ENCODE results near the gene SMIM17. TPM values are rescaled to one million over a fixed set of nuclear protein-coding genes. Genes with fewer than 3 reads are reported as not detected.

The SMIM17 gene
- polyA plus RNA-seq, 6 donors from 2014 or later, result 0.30 TPM; not detected in 5

GRCh38 chr19:56617531-56617930 lies 25.4 kb upstream of the SMIM17 start:
- Mint-ChIP-seq H3K4me1 (peaks cover 6 to 20% (median 12%) of the 10 kb centered on the region in 3 donors), H3K36me3 (peaks cover 60 to 82% of the 10 kb centered on the region in 2 donors), H3K4me3 (no peak overlapping the region), H3K27ac (no peak overlapping the region), H3K27me3 (no peaks in the 10 kb centered on the region), H3K9me3 (peaks cover 18 to 70% (median 38%) of the 10 kb centered on the region in 7 donors)
- ATAC-seq (ENCODE audit: low read depth in 2 of 2) (no peak), DNase-seq (no peak)

GRCh38 chr19:56619121-56619520 lies 23.8 kb upstream of the SMIM17 start:
- Mint-ChIP-seq H3K4me1 (peaks cover 3 to 20% (median 6%) of the 10 kb centered on the region in 3 donors), H3K27ac (peak overlapping the region in 1 of 6 donors; percentile 51), H3K36me3 (peaks cover 55 to 78% of the 10 kb centered on the region in 2 donors), H3K4me3 (peak overlapping the region in 1 of 8 donors; percentile 39), H3K27me3 (no peaks in the 10 kb centered on the region), H3K9me3 (peaks cover 9 to 66% (median 28%) of the 10 kb centered on the region in 7 donors)
- no peak for ATAC-seq (ENCODE audit: low read depth in 2 of 2)
- DNase-seq, result no peak

DNA sequence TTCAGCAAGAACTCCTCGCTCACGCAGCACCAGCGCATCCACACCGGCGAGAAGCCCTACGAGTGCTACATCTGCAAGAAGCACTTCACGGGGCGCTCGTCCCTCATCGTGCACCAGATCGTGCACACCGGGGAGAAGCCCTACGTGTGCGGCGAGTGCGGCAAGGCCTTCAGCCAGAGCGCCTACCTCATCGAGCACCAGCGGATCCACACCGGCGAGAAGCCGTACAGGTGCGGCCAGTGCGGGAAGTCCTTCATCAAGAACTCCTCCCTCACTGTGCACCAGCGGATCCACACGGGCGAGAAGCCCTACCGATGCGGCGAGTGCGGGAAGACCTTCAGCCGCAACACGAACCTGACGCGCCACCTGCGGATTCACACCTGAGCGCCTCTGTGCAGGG lies 20.6 kb upstream of the SMIM17 start:
- ATAC-seq (ENCODE audit: low read depth in 2 of 2) (no peak), DNase-seq (no peak)
- Mint-ChIP-seq H3K4me3 (no peak overlapping the region), H3K4me1 (peaks cover 6 to 9% (median 6%) of the 10 kb centered on the region in 3 donors), H3K9me3 (peaks cover 0 to 38% (median 25%) of the 10 kb centered on the region in 7 donors), H3K27me3 (no peaks in the 10 kb centered on the region), H3K27ac (no peak overlapping the region), H3K36me3 (peaks cover 24 to 68% of the 10 kb centered on the region in 2 donors)

GRCh38 chr19:56623006-56623405 lies 20.0 kb upstream of the SMIM17 start:
- H3K36me3 Mint-ChIP-seq, result peaks cover 19 to 61% of the 10 kb centered on the region in 2 donors
- DNase-seq (no peak), ATAC-seq (ENCODE audit: low read depth in 2 of 2) (no peak)
- H3K27me3 Mint-ChIP-seq, result no peaks in the 10 kb centered on the region
- H3K27ac Mint-ChIP-seq, result no peak overlapping the region
- H3K4me1 Mint-ChIP-seq, result peaks cover 5 to 6% (median 6%) of the 10 kb centered on the region in 3 donors
- H3K9me3 Mint-ChIP-seq, result peaks cover 0 to 37% (median 25%) of the 10 kb centered on the region in 7 donors
- H3K4me3 Mint-ChIP-seq, result peak overlapping the region in 1 of 8 donors; percentile 10

DNA sequence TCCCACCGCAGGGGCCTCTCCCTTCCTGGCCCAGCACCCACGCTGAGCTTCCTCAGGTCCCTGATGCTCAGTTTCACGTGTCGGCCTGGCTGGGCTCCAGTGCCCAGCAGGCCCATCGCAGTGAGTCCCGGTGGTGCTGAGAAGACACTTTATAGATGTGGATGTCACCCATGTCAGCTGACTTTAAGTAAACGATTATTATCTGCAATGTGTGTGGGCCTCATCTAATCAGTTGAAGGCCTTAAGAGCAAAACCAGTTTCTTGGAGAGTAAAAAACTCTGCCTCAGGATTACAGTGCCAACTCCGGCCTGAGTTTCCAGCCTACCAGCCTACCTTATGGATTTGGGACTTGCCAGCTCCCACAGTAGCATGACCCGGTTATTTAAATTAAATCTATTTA lies 17.3 kb upstream of the SMIM17 start:
- DNase-seq (no peak), ATAC-seq (ENCODE audit: low read depth in 2 of 2) (no peak)
- H3K27ac Mint-ChIP-seq, result no peak overlapping the region
- peaks cover 10 to 46% (median 35%) of the 10 kb centered on the region in 7 donors for H3K9me3 Mint-ChIP-seq
- peaks cover 12 to 55% of the 10 kb centered on the region in 2 donors for H3K36me3 Mint-ChIP-seq
- peaks cover 0 to 6% (median 3%) of the 10 kb centered on the region in 3 donors for H3K4me1 Mint-ChIP-seq
- H3K27me3 Mint-ChIP-seq, result no peaks in the 10 kb centered on the region
- H3K4me3 Mint-ChIP-seq, result no peak overlapping the region

GRCh38 chr19:56633021-56633420 lies 9.9 kb upstream of the SMIM17 start:
- Mint-ChIP-seq H3K4me1 (no peaks in the 10 kb centered on the region), H3K9me3 (peaks cover 10 to 78% (median 60%) of the 10 kb centered on the region in 7 donors), H3K36me3 (peaks cover 9 to 32% of the 10 kb centered on the region in 2 donors), H3K27me3 (no peaks in the 10 kb centered on the region), H3K27ac (peak overlapping the region in 1 of 6 donors; percentile 64), H3K4me3 (no peak overlapping the region)
- DNase-seq (no peak), ATAC-seq (ENCODE audit: low read depth in 2 of 2) (no peak)

DNA sequence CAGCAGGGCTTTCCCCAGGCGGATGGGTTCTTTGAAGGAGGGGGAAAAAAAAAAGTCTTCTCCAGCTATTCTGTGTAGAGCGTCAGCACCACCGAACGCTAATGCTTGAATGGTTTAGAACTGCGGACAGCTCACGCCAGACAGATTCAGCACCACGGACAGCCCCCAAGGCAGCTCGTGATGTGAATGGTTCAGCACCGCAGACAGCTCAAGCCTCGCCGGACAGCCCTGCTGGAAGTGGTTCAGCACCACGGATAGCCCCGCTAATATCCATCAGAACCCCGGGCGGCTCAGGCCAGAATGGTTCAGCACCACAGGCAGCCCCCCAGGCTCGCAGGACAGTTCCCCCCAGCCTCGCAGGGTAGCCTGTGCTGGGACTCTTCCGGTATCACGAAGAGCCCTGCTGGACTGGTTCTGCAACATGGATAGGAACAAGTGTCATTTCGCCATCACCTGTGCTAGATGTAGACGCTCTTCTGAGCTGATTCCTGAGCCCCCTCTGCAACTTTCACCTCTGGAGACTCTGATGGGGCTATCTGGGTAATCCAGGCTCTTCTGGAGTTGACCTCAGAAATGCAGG lies 4.9 kb upstream of the SMIM17 start:
- Mint-ChIP-seq H3K4me1 (peaks cover 0 to 7% (median 0%) of the 10 kb centered on the region in 3 donors), H3K36me3 (peaks cover 5 to 26% of the 10 kb centered on the region in 2 donors), H3K27ac (no peak overlapping the region), H3K27me3 (peaks cover 0 to 22% (median 5%) of the 10 kb centered on the region in 3 donors), H3K4me3 (no peak overlapping the region), H3K9me3 (peaks cover 11 to 70% (median 46%) of the 10 kb centered on the region in 7 donors)
- ATAC-seq (ENCODE audit: low read depth in 2 of 2) (peak; percentile 16 to 45), DNase-seq (peak; percentile 15)

DNA sequence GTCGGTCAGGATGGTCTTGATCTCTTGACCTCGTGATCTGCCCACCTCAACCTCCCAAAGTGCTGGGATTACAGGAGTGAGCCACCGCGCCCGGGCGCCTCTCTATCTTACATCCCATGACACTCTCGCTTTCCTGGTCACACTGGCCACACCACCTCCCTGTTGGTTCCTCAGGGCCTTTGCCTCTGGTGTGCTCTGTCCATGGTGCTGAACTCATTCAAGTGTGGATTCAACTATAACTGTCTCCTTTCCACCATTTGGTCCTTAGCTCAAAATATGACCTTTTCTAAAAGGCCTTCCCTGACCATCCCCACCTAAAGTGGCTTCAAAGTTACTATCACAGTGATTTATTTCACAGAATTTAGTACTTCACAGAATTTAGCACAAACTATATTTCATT lies 3.7 kb upstream of the SMIM17 start:
- no peak for ATAC-seq (ENCODE audit: low read depth in 2 of 2)
- DNase-seq, result no peak
- no peak overlapping the region for H3K27ac Mint-ChIP-seq
- H3K36me3 Mint-ChIP-seq, result peaks cover 0 to 27% of the 10 kb centered on the region in 2 donors
- H3K4me3 Mint-ChIP-seq, result no peak overlapping the region
- peaks cover 16 to 72% (median 42%) of the 10 kb centered on the region in 7 donors for H3K9me3 Mint-ChIP-seq
- peaks cover 7 to 28% (median 10%) of the 10 kb centered on the region in 3 donors for H3K27me3 Mint-ChIP-seq
- peaks cover 0 to 11% (median 0%) of the 10 kb centered on the region in 3 donors for H3K4me1 Mint-ChIP-seq

GRCh38 chr19:56643460-56643955 lies 549 bp downstream of the SMIM17 start:
- Mint-ChIP-seq H3K9me3 (peaks cover 22 to 72% (median 49%) of the 10 kb centered on the region in 7 donors), H3K36me3 (peaks cover 0 to 46% of the 10 kb centered on the region in 2 donors), H3K4me1 (peaks cover 0 to 10% (median 0%) of the 10 kb centered on the region in 3 donors), H3K27me3 (peaks cover 28 to 52% (median 43%) of the 10 kb centered on the region in 3 donors), H3K27ac (no peak overlapping the region), H3K4me3 (no peak overlapping the region)
- ATAC-seq (ENCODE audit: low read depth in 2 of 2) (no peak), DNase-seq (no peak)

GRCh38 chr19:56654151-56654550 lies 11.2 kb downstream of the SMIM17 start:
- peaks cover 7 to 43% (median 27%) of the 10 kb centered on the region in 7 donors for H3K9me3 Mint-ChIP-seq
- no peak overlapping the region for H3K27ac Mint-ChIP-seq
- ATAC-seq (ENCODE audit: low read depth in 2 of 2), result no peak
- H3K36me3 Mint-ChIP-seq, result peaks cover 2 to 22% of the 10 kb centered on the region in 2 donors
- H3K4me3 Mint-ChIP-seq, result no peak overlapping the region
- peaks cover 0 to 1% (median 0%) of the 10 kb centered on the region in 3 donors for H3K27me3 Mint-ChIP-seq
- H3K4me1 Mint-ChIP-seq, result no peaks in the 10 kb centered on the region
- no peak for DNase-seq

DNA sequence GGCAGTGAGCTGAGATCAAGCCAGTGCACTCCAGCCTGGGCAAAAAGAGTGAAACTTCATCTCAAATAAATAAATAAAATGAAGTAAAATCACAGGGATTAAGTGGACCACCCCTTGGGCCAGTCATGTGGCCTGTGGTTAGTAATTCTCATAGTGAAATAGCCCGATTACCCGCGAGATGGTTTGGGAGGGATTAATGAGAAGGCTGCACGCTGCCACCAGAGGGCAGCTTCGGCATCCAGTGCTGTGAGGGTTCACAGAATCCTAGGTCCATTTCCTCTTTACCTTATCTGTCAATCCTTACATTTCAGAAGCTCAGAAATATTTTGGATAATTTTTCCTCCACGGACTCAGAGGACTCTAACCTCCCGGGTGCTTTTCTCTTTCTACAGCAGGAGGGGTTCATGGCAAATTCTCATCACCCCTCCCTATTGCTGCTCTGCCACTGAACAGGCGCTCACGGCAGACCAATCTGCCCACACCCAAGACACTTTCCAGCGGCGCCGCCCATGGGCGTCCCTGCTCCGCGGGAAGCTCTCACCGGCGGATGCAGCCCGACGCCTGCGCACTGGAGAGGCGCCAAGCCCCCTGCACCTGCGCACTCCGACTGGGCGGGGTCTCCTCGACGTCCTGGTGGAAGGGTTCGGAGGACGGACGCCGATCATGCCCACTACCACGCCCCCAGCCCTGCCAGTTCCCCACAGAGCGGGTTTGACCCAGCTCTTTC lies 17.6 kb downstream of the SMIM17 start:
- Mint-ChIP-seq H3K4me3 (peak overlapping the region in 3 of 8 donors; percentile 9 to 55 (median 37)), H3K36me3 (peaks cover 4 to 15% of the 10 kb centered on the region in 2 donors), H3K27ac (no peak overlapping the region), H3K9me3 (peaks cover 4 to 20% (median 14%) of the 10 kb centered on the region in 7 donors), H3K4me1 (no peaks in the 10 kb centered on the region), H3K27me3 (no peaks in the 10 kb centered on the region)
- no peak for DNase-seq
- ATAC-seq (ENCODE audit: low read depth in 2 of 2), result peak in 1 of 2 donors; percentile 36

DNA sequence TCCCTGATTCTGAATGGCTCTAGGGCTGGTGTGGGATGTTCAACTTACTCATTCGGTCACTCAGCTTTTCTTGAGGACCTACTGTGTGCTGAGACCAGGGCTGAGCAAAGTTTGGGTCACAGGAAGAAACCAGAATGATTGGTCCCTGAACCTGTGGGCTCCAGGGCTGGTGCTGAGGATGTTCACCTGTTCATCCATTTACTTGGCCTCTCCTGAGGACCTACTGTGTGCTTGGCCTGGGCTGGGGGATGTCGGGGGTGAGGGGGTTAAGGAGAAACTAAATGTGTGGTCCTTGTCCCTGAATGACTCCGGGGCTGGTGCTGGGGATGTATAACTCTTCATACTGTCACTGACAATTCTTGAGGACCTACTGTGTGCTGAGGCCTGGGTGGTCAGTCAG lies 18.3 kb downstream of the SMIM17 start:
- H3K27me3 Mint-ChIP-seq, result no peaks in the 10 kb centered on the region
- peaks cover 4 to 15% of the 10 kb centered on the region in 2 donors for H3K36me3 Mint-ChIP-seq
- ATAC-seq (ENCODE audit: low read depth in 2 of 2) (no peak), DNase-seq (no peak)
- H3K4me1 Mint-ChIP-seq, result peaks cover 0 to under 1% (median 0%) of the 10 kb centered on the region in 3 donors
- H3K27ac Mint-ChIP-seq, result no peak overlapping the region
- peaks cover 4 to 18% (median 12%) of the 10 kb centered on the region in 7 donors for H3K9me3 Mint-ChIP-seq
- H3K4me3 Mint-ChIP-seq, result peak overlapping the region in 3 of 8 donors; percentile 20 to 37 (median 32)

- H3K4me3 Mint-ChIP-seq, result no peak overlapping the region
- peaks cover 0 to 15% (median 6%) of the 10 kb centered on the region in 7 donors for H3K9me3 Mint-ChIP-seq
- H3K36me3 Mint-ChIP-seq, result peaks cover 3 to 15% of the 10 kb centered on the region in 2 donors
These were observed 21.1 kb downstream of the SMIM17 start for GRCh38 chr19:56663931-56664500.

More at GRCh38 chr19:56663931-56664500, 21.1 kb downstream of the SMIM17 start:
- Mint-ChIP-seq H3K4me1 (peaks cover 5 to 8% (median 6%) of the 10 kb centered on the region in 3 donors), H3K27me3 (no peaks in the 10 kb centered on the region), H3K27ac (no peak overlapping the region)
- DNase-seq (no peak), ATAC-seq (ENCODE audit: low read depth in 2 of 2) (no peak)
